ENCODE data around the gene CEBPE. TPM values are rescaled to one million over a fixed set of nuclear protein-coding genes. Genes with fewer than 3 reads are reported as not detected.

Gene CEBPE
- total RNA-seq, 4 donors from 2014 or later: not detected

DNA sequence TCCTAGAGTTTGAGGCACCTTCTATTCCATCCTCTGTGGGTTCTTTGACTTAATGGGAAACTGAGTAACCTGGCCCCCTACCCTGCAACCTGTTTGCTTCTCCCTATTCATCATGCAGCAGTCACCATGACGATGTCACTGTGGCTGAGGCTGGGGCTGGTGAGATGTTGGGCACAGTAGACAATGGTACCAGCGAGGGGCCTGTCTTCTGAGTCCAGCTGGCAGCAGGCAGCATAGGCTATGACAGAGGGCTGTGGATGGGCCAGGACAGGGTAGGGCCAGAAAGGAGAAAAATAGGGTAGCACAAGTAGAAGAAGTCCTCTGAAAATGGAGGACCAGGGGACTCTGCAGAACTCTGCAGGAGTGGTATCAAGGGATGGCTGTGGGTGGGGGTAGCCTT lies 16.3 kb downstream of the CEBPE start:
- peak in 1 of 2 donors; percentile 42 for DNase-seq (ENCODE audit: low spot score in 2 of 2)
- TF ChIP-seq POLR2A (IDR thresholded peaks at IDR 0.05): no peak
- TF ChIP-seq CTCF (IDR thresholded peaks at IDR 0.05): no peak
- no peak overlapping the region for H3K4me3 ChIP-seq (ENCODE audit: low read depth, poor library complexity, severe bottlenecking)
- 92 to 96% methylated on average over 2 of the region's 2 CpGs for WGBS, 2 donors
- intact Hi-C loops (cut with DNase I; ENCODE audit: low total_unique reads): no loop called here

GRCh38 chr14:23101986-23102625 lies 16.9 kb downstream of the CEBPE start:
- TF ChIP-seq POLR2A (IDR thresholded peaks at IDR 0.05) (no peak), CTCF (IDR thresholded peaks at IDR 0.05) (no peak)
- no peak overlapping the region for H3K4me3 ChIP-seq (ENCODE audit: low read depth, poor library complexity, severe bottlenecking)
- DNase-seq (ENCODE audit: low spot score in 2 of 2): peak in 1 of 2 donors; percentile 68
- intact Hi-C loops (cut with DNase I; ENCODE audit: low total_unique reads): no loop called here
- WGBS, 2 donors: 75 to 85% methylated on average over 10 of the region's 10 CpGs

DNA sequence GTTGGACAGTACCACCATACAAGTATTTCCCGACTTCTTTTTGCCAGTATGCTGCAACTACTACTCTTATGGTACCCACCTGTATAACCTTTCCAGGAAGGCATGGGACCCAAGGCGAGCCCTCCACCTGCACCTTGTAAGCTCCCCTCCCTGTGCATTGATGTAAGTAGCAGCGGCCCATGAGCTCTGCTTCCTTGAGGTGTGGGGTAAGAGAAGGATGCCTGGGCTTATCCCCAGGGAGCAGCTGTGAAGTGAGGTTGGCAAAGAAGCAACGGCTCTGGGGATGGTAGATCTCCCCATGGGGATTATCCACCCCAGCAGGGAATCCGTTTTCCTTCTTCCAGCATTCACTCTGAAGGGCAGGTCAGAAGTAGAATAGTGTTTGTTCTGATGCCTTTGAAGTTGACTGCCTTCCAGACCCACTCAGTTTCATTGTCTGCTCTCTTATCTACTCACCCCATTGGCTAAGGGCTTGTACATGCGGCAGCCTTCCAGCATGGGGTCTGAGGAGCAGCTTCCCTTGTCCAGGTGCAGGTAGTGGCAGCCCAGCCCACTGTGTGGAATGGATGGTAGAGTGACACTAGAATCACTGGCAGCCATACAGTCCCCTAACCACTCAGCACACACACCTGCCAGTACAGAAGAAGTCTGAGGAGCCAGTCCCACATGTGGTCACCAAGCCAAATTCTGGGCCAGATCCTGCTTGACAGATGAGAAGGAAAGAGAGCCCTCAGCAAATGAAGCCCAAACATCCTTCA lies 17.7 kb downstream of the CEBPE start:
- DNase-seq (ENCODE audit: low spot score in 2 of 2): peak in 1 of 2 donors; percentile 45
- TF ChIP-seq POLR2A (IDR thresholded peaks at IDR 0.05) (no peak), CTCF (IDR thresholded peaks at IDR 0.05) (no peak)
- intact Hi-C loops (cut with DNase I; ENCODE audit: low total_unique reads): no loop called here
- H3K4me3 ChIP-seq (ENCODE audit: low read depth, poor library complexity, severe bottlenecking): no peak overlapping the region
- 78 to 89% methylated on average over 6 of the region's 6 CpGs for WGBS, 2 donors

- TF ChIP-seq CTCF (IDR thresholded peaks at IDR 0.05) (no peak), POLR2A (IDR thresholded peaks at IDR 0.05) (no peak)
- 87 to 88% methylated on average over 10 of the region's 10 CpGs for WGBS, 2 donors
- H3K4me3 ChIP-seq (ENCODE audit: low read depth, poor library complexity, severe bottlenecking): no peak overlapping the region
- DNase-seq (ENCODE audit: low spot score in 2 of 2): no peak
- intact Hi-C loops (cut with DNase I; ENCODE audit: low total_unique reads): no loop called here
These were observed 19.7 kb downstream of the CEBPE start for GRCh38 chr14:23099212-23099861.

- WGBS, 2 donors: 88 to 89% methylated on average over 7 of the region's 7 CpGs
- TF ChIP-seq CTCF (IDR thresholded peaks at IDR 0.05) (no peak), POLR2A (IDR thresholded peaks at IDR 0.05) (no peak)
- intact Hi-C loops (cut with DNase I; ENCODE audit: low total_unique reads): no loop called here
- no peak for DNase-seq (ENCODE audit: low spot score in 2 of 2)
- H3K4me3 ChIP-seq (ENCODE audit: low read depth, poor library complexity, severe bottlenecking): no peak overlapping the region
These were observed 21.3 kb downstream of the CEBPE start for GRCh38 chr14:23097786-23098185.
